ENCODE results near the gene TAS2R8.

Gene TAS2R8

DNA sequence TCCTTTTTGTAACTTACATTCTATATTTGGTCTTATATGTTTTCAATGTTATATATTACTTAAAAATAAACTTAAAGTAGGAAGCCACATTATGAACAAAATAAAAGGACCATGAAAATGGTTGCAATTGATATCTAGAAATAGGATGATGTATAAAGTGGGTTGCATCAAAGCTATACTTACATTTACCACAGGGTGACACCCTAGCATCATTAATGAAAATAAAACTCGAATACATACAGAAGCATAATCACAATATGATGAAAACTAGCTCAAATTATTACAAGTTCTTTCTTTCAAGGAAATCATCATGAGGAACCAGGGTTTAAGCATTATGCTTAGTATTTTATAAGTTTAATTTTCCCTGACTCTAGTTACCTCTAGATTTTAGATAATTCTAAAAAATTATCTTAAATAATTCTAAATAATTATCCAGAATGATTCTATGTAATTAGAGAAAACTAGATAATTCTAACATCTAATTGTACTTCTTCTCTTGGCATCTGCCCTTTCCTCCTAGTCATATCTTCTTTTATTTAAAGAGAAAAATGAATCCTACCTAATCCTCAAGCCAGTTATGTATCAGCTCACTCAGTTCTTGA is 35.9 kb downstream of the TAS2R8 start:
- DNase-seq (ENCODE audit: low read depth) = peak; percentile 11
- H3K4me3 ChIP-seq (ENCODE audit: control insufficient read depth, low read depth, low read length) = no peak overlapping the region
- TF ChIP-seq, protein P1, sequence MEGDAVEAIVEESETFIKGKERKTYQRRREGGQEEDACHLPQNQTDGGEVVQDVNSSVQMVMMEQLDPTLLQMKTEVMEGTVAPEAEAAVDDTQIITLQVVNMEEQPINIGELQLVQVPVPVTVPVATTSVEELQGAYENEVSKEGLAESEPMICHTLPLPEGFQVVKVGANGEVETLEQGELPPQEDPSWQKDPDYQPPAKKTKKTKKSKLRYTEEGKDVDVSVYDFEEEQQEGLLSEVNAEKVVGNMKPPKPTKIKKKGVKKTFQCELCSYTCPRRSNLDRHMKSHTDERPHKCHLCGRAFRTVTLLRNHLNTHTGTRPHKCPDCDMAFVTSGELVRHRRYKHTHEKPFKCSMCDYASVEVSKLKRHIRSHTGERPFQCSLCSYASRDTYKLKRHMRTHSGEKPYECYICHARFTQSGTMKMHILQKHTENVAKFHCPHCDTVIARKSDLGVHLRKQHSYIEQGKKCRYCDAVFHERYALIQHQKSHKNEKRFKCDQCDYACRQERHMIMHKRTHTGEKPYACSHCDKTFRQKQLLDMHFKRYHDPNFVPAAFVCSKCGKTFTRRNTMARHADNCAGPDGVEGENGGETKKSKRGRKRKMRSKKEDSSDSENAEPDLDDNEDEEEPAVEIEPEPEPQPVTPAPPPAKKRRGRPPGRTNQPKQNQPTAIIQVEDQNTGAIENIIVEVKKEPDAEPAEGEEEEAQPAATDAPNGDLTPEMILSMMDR (IDR thresholded peaks at IDR 0.05; ENCODE audit: control insufficient read depth, insufficient read depth, low read depth, low read length, missing control alignments) = peak; percentile 44

DNA sequence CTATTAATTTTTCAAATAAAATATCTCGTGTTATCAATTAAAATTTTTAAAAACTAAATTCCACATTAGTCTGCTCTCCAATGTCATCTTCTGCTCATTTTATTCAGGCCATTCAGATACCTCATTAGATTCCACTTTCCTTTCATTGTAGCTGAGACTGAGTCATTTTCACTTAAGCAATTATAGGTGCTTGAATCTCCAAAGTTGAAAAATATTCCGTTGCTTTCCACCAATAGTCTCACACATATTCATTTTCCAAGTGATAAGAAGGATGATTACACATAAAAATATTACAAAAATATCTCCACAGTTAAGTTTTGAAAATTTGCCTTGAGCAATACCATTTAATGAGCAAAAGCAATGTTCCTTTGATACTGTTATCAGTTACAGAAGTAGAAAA is 47.4 kb downstream of the TAS2R8 start:
- TF ChIP-seq, protein P1 (IDR thresholded peaks at IDR 0.05; ENCODE audit: control insufficient read depth, insufficient read depth, low read depth, low read length, missing control alignments) = no peak
- no peak for DNase-seq (ENCODE audit: low read depth)
- no peak overlapping the region for H3K4me3 ChIP-seq (ENCODE audit: control insufficient read depth, low read depth, low read length)

DNA sequence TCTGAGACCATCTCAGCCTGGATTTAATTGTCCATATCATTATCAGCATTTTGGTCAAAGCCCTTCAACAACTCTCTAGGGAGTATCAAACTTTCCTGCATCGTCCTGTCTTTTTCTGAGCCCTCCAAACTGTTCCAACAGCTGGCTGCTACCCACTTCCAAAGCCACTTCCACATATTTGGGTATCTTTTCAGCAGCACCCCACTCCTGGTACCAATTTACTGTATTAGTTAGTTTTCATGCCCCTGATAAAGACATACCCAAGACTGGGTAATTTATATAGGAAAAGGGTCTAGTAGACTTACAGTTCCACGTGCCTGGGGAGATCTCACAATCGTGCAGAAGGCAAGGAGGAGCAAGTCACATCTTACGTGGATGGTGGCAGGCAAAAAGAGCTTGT is 50.9 kb downstream of the TAS2R8 start:
- no peak for DNase-seq (ENCODE audit: low read depth)
- no peak overlapping the region for H3K4me3 ChIP-seq (ENCODE audit: control insufficient read depth, low read depth, low read length)

More for the DNA sequence above, 50.9 kb downstream of the TAS2R8 start:
- TF ChIP-seq, protein P1 (IDR thresholded peaks at IDR 0.05; ENCODE audit: control insufficient read depth, insufficient read depth, low read depth, low read length, missing control alignments) = no peak
